BLaER1 (cell line): ENCODE results near the gene RHOT2.
A peak's percentile ranks its signal among the peaks of the same experiment; 100 is the strongest.

Experiments
- H3K27ac ChIP-seq: shearing (Covaris generic); formaldehyde crosslinking; 2 replicates; pipeline ENCODE4 v1.8.1; 2022
- H3K27me3 ChIP-seq: shearing (Covaris generic); formaldehyde crosslinking; 2 replicates; pipeline ENCODE4 v1.8.1; 2022
- H3K36me3 ChIP-seq: shearing (Covaris generic); formaldehyde crosslinking; 2 replicates; pipeline ENCODE4 v1.8.1; 2022
- H3K4me1 ChIP-seq: shearing (Covaris generic); formaldehyde crosslinking; 2 replicates; pipeline ENCODE4 v1.8.1; 2022
- H3K4me2 ChIP-seq: shearing (Covaris generic); formaldehyde crosslinking; 2 replicates; pipeline ENCODE4 v1.8.1; 2022
- H3K4me3 ChIP-seq: shearing (Covaris generic); formaldehyde crosslinking; 2 replicates; pipeline ENCODE4 v1.8.1; 2022
- H3K9ac ChIP-seq: shearing (Covaris generic); formaldehyde crosslinking; 2 replicates; pipeline ENCODE4 v1.8.1; 2022
- H3K9me3 ChIP-seq: shearing (Covaris generic); formaldehyde crosslinking; 2 replicates; pipeline ENCODE4 v1.8.1; 2022
- H4K20me1 ChIP-seq: shearing (Covaris generic); formaldehyde crosslinking; 2 replicates; pipeline ENCODE4 v1.8.1; 2022
- Cebpa-rat ChIP-seq: shearing (Covaris generic); IDR thresholded peaks from 2 replicates; pipeline ENCODE4 v1.8.1; 2022

Gene RHOT2

DNA sequence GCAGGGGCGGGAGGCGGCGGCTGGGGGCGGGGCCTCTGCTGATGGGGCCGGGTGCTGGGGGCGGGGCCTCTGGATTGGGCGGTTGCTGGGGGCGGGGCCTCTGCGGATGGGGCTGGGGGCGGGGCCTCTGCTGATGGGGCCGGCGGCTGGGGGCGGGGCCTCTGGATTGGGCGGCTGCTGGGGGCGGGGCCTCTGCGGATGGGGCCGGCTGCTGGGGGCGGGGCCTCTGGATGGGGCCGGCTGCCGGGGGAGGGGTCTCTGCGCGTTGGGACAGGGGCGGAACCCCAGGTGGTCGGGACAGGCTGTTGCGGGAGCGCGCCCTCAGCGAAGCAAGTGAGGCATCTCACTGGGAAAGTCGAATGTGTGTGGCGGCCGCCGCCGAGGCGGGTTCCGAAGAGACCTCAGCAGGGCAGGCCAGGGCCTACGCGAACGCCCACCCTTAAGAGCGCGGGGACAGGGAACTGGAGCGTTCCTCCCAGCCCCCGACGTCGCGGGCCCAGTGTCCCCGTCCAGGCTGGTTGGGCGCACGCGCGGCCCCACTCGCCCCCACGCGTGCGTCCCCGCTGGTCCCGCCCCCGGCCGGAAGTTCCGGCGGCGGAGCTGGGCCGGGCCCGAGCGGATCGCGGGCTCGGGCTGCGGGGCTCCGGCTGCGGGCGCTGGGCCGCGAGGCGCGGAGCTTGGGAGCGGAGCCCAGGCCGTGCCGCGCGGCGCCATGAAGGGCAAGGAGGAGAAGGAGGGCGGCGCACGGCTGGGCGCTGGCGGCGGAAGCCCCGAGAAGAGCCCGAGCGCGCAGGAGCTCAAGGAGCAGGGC lies 12.1 kb downstream of the RHOT2 start, which contains the start of gene STUB1:
Gene STUB1, plus strand, starts transcription at position 597 of the 811 bp plus-strand sequence. Its CDS starts 116 bp downstream, at position 713.
- Histone ChIP-seq H3K4me2 (peak within 1 kb of the TSS; percentile 94), H3K27ac (peak within 1 kb of the TSS; percentile 90), H3K4me1 (peaks cover 48% of the 10 kb centered on the region), H3K4me3 (peak within 1 kb of the TSS; percentile 96), H4K20me1 (peaks cover 51% of the 10 kb centered on the region), H3K9me3 (no peaks in the 10 kb centered on the region), H3K36me3 (peaks cover 25% of the 10 kb centered on the region), H3K9ac (peak within 1 kb of the TSS; percentile 95), H3K27me3 (peaks cover 8% of the 10 kb centered on the region)
- TF ChIP-seq Cebpa-rat: no peak

DNA sequence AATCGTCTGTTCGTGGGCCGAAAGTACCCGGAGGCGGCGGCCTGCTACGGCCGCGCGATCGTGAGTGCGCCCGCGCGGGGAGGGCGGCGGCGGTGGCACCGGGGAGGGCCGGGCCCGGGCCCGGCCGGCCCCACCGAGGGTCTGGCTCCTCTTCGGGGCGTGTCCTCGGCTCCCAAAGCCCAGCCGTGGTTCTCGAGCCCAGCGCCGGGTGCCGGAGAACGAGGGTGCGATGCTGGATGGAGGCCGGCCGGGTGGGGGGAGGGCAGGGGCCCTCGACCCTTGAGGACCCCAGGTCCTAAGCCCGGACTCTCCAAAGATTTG lies 12.7 kb downstream of the RHOT2 start:
- peaks cover 31% of the 10 kb centered on the region for H3K36me3 ChIP-seq
- H3K4me1 ChIP-seq: peaks cover 48% of the 10 kb centered on the region
- H4K20me1 ChIP-seq: peaks cover 45% of the 10 kb centered on the region
- TF ChIP-seq Cebpa-rat: no peak
- H3K27me3 ChIP-seq: peaks cover 2% of the 10 kb centered on the region
- peak overlapping the region; percentile 90 for H3K27ac ChIP-seq
- H3K4me3 ChIP-seq: peak overlapping the region; percentile 96
- no peaks in the 10 kb centered on the region for H3K9me3 ChIP-seq
- peak overlapping the region; percentile 95 for H3K9ac ChIP-seq
- peak overlapping the region; percentile 87 for H3K4me2 ChIP-seq

DNA sequence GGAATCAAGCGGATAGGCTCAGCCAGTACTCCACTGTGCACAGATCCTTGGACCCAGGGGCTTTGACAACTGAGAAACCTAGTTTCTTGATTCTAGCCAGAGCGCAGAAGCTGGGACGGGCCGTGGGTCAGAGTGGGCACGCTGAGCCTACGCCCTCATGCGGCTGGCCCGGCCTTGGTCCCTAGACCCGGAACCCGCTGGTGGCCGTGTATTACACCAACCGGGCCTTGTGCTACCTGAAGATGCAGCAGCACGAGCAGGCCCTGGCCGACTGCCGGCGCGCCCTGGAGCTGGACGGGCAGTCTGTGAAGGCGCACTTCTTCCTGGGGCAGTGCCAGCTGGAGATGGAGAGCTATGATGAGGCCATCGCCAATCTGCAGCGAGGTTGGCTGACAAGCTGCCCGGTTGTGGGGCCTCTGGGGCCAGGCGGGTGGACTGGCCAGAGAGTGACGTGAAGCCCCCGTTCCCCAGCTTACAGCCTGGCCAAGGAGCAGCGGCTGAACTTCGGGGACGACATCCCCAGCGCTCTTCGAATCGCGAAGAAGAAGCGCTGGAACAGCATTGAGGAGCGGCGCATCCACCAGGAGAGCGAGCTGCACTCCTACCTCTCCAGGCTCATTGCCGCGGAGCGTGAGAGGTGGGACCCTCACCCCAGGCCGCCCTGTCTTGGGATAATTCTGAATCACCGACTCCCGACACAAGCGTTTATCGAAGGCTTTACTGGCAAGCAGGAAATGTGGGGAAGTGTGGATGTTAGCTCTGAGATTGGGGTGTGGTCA lies 13.2 kb downstream of the RHOT2 start:
- Histone ChIP-seq H3K27me3 (no peaks in the 10 kb centered on the region), H3K9me3 (no peaks in the 10 kb centered on the region), H3K36me3 (peaks cover 31% of the 10 kb centered on the region), H3K4me3 (peak overlapping the region; percentile 96), H3K27ac (peak overlapping the region; percentile 90), H3K4me2 (peak overlapping the region; percentile 87), H3K9ac (peak overlapping the region; percentile 95), H3K4me1 (peaks cover 48% of the 10 kb centered on the region), H4K20me1 (peaks cover 42% of the 10 kb centered on the region)
- TF ChIP-seq Cebpa-rat: no peak

DNA sequence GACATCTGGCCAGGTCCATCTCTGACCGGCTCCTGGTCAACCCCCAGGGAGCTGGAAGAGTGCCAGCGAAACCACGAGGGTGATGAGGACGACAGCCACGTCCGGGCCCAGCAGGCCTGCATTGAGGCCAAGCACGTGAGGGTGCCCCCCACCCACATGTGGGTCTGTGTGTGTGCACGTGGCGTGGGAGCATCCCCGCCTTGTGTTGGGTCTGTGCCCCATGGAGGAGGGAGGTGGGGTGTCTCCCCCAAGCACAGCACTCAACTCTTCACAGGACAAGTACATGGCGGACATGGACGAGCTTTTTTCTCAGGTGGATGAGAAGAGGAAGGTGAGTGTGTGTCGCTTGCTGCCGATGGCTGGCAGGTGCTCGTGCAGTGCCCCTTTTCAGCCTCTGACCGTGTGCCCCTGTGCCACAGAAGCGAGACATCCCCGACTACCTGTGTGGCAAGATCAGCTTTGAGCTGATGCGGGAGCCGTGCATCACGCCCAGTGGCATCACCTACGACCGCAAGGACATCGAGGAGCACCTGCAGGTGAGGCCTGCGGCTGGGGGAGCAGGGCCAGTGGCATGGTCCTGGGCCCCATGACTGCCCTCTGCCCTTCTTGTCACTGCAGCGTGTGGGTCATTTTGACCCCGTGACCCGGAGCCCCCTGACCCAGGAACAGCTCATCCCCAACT lies 14.0 kb downstream of the RHOT2 start:
- peaks cover 39% of the 10 kb centered on the region for H3K36me3 ChIP-seq
- peaks cover 48% of the 10 kb centered on the region for H3K4me1 ChIP-seq
- H3K27me3 ChIP-seq: no peaks in the 10 kb centered on the region
- no peak for TF ChIP-seq Cebpa-rat
- H3K9me3 ChIP-seq: no peaks in the 10 kb centered on the region
- peak overlapping the region; percentile 87 for H3K4me2 ChIP-seq
- peak overlapping the region; percentile 95 for H3K9ac ChIP-seq
- peak overlapping the region; percentile 96 for H3K4me3 ChIP-seq
- peak overlapping the region; percentile 90; the same call in 1 of the 2 replicates for H3K27ac ChIP-seq
- peaks cover 37% of the 10 kb centered on the region for H4K20me1 ChIP-seq

DNA sequence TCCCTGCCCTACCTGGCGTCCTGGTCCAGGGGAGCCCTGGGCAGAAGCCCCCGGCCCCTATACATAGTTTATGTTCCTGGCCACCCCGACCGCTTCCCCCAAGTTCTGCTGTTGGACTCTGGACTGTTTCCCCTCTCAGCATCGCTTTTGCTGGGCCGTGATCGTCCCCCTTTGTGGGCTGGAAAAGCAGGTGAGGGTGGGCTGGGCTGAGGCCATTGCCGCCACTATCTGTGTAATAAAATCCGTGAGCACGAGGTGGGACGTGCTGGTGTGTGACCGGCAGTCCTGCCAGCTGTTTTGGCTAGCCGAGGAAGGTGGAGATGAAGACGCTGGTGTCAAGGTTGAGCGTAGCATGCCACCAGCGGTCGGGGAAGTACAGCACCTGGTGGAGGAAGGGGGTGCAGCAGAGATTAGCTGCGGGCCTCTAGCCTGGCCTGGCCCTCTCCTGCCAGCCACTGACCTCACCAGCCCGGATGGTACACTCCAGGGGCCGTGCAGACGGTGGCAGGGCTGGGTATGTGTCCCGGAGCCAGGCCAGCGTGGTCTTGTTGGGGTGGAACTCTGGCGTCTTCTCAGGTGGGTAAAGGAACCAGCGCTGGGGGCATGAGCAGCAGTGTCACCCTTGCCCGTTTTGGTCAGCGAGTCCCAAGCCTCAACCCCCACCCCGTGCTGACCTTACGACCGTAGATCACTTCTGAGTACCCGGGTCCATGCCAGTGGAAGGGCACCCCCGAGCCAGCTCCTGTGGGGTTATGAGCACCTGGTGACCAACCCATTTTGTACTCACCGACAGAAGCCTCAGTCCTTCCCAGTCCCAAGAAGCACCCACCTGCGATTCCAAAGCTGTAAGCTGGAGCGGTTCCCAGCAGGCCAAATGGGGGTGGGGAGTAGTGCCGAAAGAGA lies 14.8 kb downstream of the RHOT2 start:
- no peaks in the 10 kb centered on the region for H3K27me3 ChIP-seq
- H3K27ac ChIP-seq: no peak overlapping the region
- H3K9me3 ChIP-seq: no peaks in the 10 kb centered on the region
- peak overlapping the region; percentile 87 for H3K4me2 ChIP-seq
- peaks cover 47% of the 10 kb centered on the region for H3K36me3 ChIP-seq
- TF ChIP-seq Cebpa-rat: no peak
- H4K20me1 ChIP-seq: peaks cover 37% of the 10 kb centered on the region
- H3K9ac ChIP-seq: peak overlapping the region; percentile 95; the same call in 1 of the 2 replicates
- H3K4me1 ChIP-seq: peaks cover 48% of the 10 kb centered on the region
- peak overlapping the region; percentile 80 for H3K4me3 ChIP-seq

DNA sequence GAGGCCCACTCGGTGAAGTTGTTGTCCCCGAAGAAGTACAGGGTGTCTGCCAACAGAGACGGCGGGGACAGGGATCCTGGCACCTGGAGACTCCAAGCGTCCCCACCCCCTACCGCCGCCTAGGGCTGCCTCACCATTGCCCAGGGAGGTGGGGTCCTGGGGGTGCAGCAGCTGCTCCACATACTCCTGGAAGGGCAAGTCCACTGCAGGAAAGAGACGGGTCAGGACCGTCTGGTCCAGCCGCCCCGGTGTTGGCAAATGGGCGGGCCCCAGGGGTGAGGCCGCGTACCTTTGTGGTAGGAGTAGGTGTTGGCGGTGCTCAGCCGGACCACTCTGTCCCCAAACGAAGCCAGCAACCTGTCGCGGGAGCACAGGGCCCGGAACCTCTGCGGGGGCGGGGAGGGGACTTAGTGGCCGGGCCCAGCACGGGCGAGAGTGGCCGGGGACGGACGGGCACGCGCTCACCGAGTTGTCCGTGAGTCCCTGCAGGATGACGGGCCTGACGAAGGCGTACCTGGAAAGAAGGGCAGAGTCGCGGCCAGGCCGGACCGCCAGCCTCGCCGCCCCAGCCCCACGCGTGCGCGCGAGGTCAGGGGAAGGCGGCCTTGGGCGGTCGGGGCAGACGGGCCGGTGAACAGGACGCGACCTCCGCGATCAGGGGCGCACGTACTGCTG lies 15.6 kb downstream of the RHOT2 start:
- Histone ChIP-seq H3K27me3 (no peaks in the 10 kb centered on the region), H3K27ac (peak overlapping the region; percentile 86), H4K20me1 (peaks cover 37% of the 10 kb centered on the region), H3K9ac (peak overlapping the region; percentile 88), H3K4me1 (peaks cover 52% of the 10 kb centered on the region), H3K4me3 (peak overlapping the region; percentile 80), H3K9me3 (no peaks in the 10 kb centered on the region), H3K4me2 (peak overlapping the region; percentile 87), H3K36me3 (peaks cover 52% of the 10 kb centered on the region)
- no peak for TF ChIP-seq Cebpa-rat

DNA sequence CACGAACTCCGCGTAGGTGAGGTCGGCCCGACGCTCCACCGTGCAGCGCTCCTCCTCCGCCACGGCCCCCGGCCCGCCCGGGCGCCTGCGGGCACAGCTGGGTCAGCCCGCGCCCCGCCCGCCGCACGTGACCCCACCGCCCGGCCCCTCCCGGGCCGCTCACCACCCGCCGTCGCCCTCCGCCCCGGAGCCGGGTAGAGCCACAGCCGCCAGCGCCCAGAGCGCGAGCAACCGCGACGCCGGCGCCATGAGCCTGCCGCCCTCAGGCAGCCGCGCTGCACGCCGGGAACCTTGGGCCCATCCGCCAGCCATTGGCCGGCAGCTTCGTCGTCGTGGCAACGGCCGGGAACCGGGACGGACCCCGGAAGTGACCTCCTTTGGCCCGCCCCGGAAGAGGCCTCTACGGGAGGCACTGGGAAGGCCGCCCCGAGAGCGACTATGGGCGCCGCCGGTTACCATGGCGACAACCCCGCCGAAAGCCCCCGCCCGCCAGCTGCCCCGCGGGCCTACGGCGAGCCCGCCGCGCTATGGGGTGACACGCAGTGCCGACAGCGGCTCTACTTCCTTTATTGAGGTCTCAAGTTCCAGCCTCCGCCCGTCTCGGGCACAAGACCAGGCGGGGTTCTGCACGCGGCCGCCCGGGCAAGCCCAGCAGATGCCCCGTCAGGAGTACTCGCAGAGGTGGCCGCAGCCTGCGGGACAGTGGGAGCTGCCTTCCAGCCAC lies 16.3 kb downstream of the RHOT2 start, which contains the start of gene JMJD8:
Gene JMJD8, minus strand, starts transcription at position 264 of the 724 bp plus-strand sequence. Its CDS starts 15 bp downstream, at position 249.
- Histone ChIP-seq H3K4me2 (peak within 1 kb of the TSS; percentile 87), H3K9ac (peak within 1 kb of the TSS; percentile 88), H3K27ac (peak within 1 kb of the TSS; percentile 86), H3K4me3 (peak within 1 kb of the TSS; percentile 80), H3K27me3 (no peaks in the 10 kb centered on the region), H3K36me3 (peaks cover 52% of the 10 kb centered on the region), H4K20me1 (peaks cover 37% of the 10 kb centered on the region), H3K4me1 (peaks cover 52% of the 10 kb centered on the region), H3K9me3 (no peaks in the 10 kb centered on the region)
- TF ChIP-seq Cebpa-rat: no peak
